OCI-LY3 (cell line): Measurements from ENCODE around the gene RORC.

ENCODE experiments used
- H2AFZ ChIP-seq: fragments of 200-600, 300-600 bp; shearing (Covaris generic); 2 replicates; pipeline ENCODE4 v1.6.0; 2014; ENCODE audit warnings: antibody characterized with exemption, low read depth, low read length
- H3K27ac ChIP-seq: fragments of 200-600, 300-600 bp; sonication (generic); 2 replicates; pipeline ENCODE4 v1.5.1; 2014; ENCODE audit warnings: mild to moderate bottlenecking, low read length, moderate library complexity, mixed read lengths
- H3K27me3 ChIP-seq: fragments of 200-600, 300-600 bp; sonication (generic); 2 replicates; pipeline ENCODE4 v1.6.1; 2014; ENCODE audit warnings: low read depth, low read length, mixed read lengths
- H3K36me3 ChIP-seq: fragments of 200-600, 300-600 bp; sonication (generic); replicated peaks from 2 replicates; pipeline ENCODE3; 2014; ENCODE audit warnings: low read depth, low read length, mixed read lengths
- H3K4me1 ChIP-seq: fragments of 300-600, 200-600 bp; sonication (generic); 2 replicates; pipeline ENCODE4 v1.6.1; 2014; ENCODE audit warnings: low read length, mixed read lengths
- H3K4me2 ChIP-seq: fragments of 200-600, 300-600 bp; sonication (generic); 2 replicates; pipeline ENCODE4 v1.6.1; 2014; ENCODE audit warnings: low read length, mixed read lengths
- H3K4me3 ChIP-seq: fragments of 300-600, 200-600 bp; sonication (generic); 2 replicates; pipeline ENCODE4 v1.5.1; 2014; ENCODE audit warnings: antibody characterized with exemption, mild to moderate bottlenecking, low read length, moderate library complexity
- H3K79me2 ChIP-seq: fragments of 300-600, 200-600 bp; shearing (Covaris generic); 2 replicates; pipeline ENCODE4 v1.6.1; 2014; ENCODE audit warnings: mild to moderate bottlenecking, low read length, mixed read lengths
- H3K9ac ChIP-seq: fragments of 300-600, 200-600 bp; shearing (Covaris generic); 2 replicates; pipeline ENCODE4 v1.6.0; 2014; ENCODE audit warnings: mild to moderate bottlenecking, low read length, moderate library complexity
- H3K9me3 ChIP-seq: fragments of 200-600, 300-600 bp; shearing (Covaris generic); 2 replicates; pipeline ENCODE4 v1.6.1; 2014; ENCODE audit warnings: low read length, mixed read lengths; ENCODE audit not compliant: insufficient read depth
- H4K20me1 ChIP-seq: fragments of 200-600, 300-600 bp; sonication (generic); 2 replicates; pipeline ENCODE4 v1.6.1; 2016; ENCODE audit warnings: low read length, mixed read lengths; ENCODE audit not compliant: insufficient read depth
- CTCF ChIP-seq: fragments of 200-600, 300-600 bp; sonication (generic); IDR thresholded peaks from 2 replicates; pipeline ENCODE4 v1.5.1; 2014; ENCODE audit warnings: antibody characterized with exemption, low read length, low read depth
- EZH2phosphoT487 ChIP-seq: fragments of 200-600 bp; shearing (Covaris generic); IDR thresholded peaks from 2 replicates; pipeline ENCODE4 v1.6.1; 2018; ENCODE audit warnings: antibody characterized with exemption, mixed run types, low read depth

Gene RORC

GRCh38 chr1:151809290-151809984 lies 22.2 kb downstream of the RORC start:
- no peaks in the 10 kb centered on the region for H3K79me2 ChIP-seq
- H3K4me1 ChIP-seq, result peaks cover 3% of the 10 kb centered on the region; the same call in 1 of the 2 replicates
- H3K27me3 ChIP-seq, result peaks cover 16% of the 10 kb centered on the region
- no peak overlapping the region for H3K9ac ChIP-seq
- H3K4me2 ChIP-seq, result no peak overlapping the region
- no peak overlapping the region for H3K27ac ChIP-seq
- no peaks in the 10 kb centered on the region for H3K9me3 ChIP-seq
- H3K4me3 ChIP-seq, result no peak overlapping the region
- no peak overlapping the region for H2AFZ ChIP-seq
- H4K20me1 ChIP-seq, result no peaks in the 10 kb centered on the region
- TF ChIP-seq CTCF, result no peak
- no peak for TF ChIP-seq EZH2phosphoT487
- H3K36me3 ChIP-seq, result no peaks in the 10 kb centered on the region

GRCh38 chr1:151807766-151808165 lies 23.8 kb downstream of the RORC start:
- no peaks in the 10 kb centered on the region for H3K36me3 ChIP-seq
- no peaks in the 10 kb centered on the region for H3K9me3 ChIP-seq
- peaks cover 5% of the 10 kb centered on the region; the same call in 1 of the 2 replicates for H3K4me1 ChIP-seq
- H3K27me3 ChIP-seq, result peaks cover 30% of the 10 kb centered on the region
- H2AFZ ChIP-seq, result 0 out of 2 replicates have a peak overlapping the region, but pooled peaks have one; percentile 27
- no peak for TF ChIP-seq EZH2phosphoT487
- no peak for TF ChIP-seq CTCF
- H3K27ac ChIP-seq, result no peak overlapping the region
- H4K20me1 ChIP-seq, result no peaks in the 10 kb centered on the region
- H3K79me2 ChIP-seq, result no peaks in the 10 kb centered on the region
- no peak overlapping the region for H3K4me2 ChIP-seq
- no peak overlapping the region for H3K9ac ChIP-seq
- H3K4me3 ChIP-seq, result no peak overlapping the region

GRCh38 chr1:151807131-151807530 lies 24.5 kb downstream of the RORC start:
- TF ChIP-seq CTCF (no peak), EZH2phosphoT487 (no peak)
- no peak overlapping the region for H3K9ac ChIP-seq
- no peaks in the 10 kb centered on the region for H4K20me1 ChIP-seq
- no peak overlapping the region for H2AFZ ChIP-seq
- H3K4me3 ChIP-seq, result no peak overlapping the region
- peaks cover 32% of the 10 kb centered on the region for H3K27me3 ChIP-seq
- no peaks in the 10 kb centered on the region for H3K36me3 ChIP-seq
- no peaks in the 10 kb centered on the region for H3K79me2 ChIP-seq
- peaks cover 5% of the 10 kb centered on the region; the same call in 1 of the 2 replicates for H3K4me1 ChIP-seq
- no peak overlapping the region for H3K27ac ChIP-seq
- no peaks in the 10 kb centered on the region for H3K9me3 ChIP-seq
- no peak overlapping the region for H3K4me2 ChIP-seq

GRCh38 chr1:151806170-151806569 lies 25.4 kb downstream of the RORC start:
- TF ChIP-seq EZH2phosphoT487 (no peak), CTCF (no peak)
- no peaks in the 10 kb centered on the region for H4K20me1 ChIP-seq
- no peak overlapping the region for H3K4me3 ChIP-seq
- no peaks in the 10 kb centered on the region for H3K36me3 ChIP-seq
- no peak overlapping the region for H3K27ac ChIP-seq
- peaks cover 5% of the 10 kb centered on the region; the same call in 1 of the 2 replicates for H3K4me1 ChIP-seq
- H3K9ac ChIP-seq, result no peak overlapping the region
- no peaks in the 10 kb centered on the region for H3K79me2 ChIP-seq
- peaks cover 34% of the 10 kb centered on the region for H3K27me3 ChIP-seq
- H3K9me3 ChIP-seq, result no peaks in the 10 kb centered on the region
- no peak overlapping the region for H3K4me2 ChIP-seq
- no peak overlapping the region for H2AFZ ChIP-seq
